Measurements from ENCODE around the gene RELCH. TPM values are rescaled to one million over a fixed set of nuclear protein-coding genes. Genes with fewer than 3 reads are reported as not detected.
"Not testable (repeated sequence)": the region's sequence is repeated elsewhere in the genome, so short reads cannot be mapped to it uniquely, and the experiment has no call there.

RELCH gene
- total RNA-seq, 1 donor from 2014 or later: 26.6 TPM

GRCh38 chr18:62164855-62165487, 22.1 kb upstream of the RELCH start:
- no peak overlapping the region for H3K27ac Mint-ChIP-seq (ENCODE audit: unreplicated experiment)
- TF ChIP-seq EZH2 (IDR thresholded peaks at IDR 0.05; ENCODE audit: insufficient read depth, low read length): no peak
- TF ChIP-seq CTCF (IDR thresholded peaks at IDR 0.05; ENCODE audit: insufficient read depth, low read depth, low read length): no peak
- Histone ChIP-seq H3K36me3 (ENCODE audit: insufficient read depth, low read length) (no peaks in the 10 kb centered on the region), H4K20me1 (ENCODE audit: insufficient read depth, low read length) (no peaks in the 10 kb centered on the region), H3K4me3 (ENCODE audit: insufficient read depth, low read depth, low read length) (no peak overlapping the region), H3K9ac (ENCODE audit: low read length) (no peak overlapping the region), H3K79me2 (ENCODE audit: insufficient read depth, low read length) (no peaks in the 10 kb centered on the region), H2AFZ (ENCODE audit: low read depth, low read length) (no peak overlapping the region), H3K27me3 (ENCODE audit: insufficient read depth, low read length) (no peaks in the 10 kb centered on the region), H3K4me2 (ENCODE audit: low read length) (no peak overlapping the region), H3K4me1 (ENCODE audit: insufficient read depth, low read length) (no peaks in the 10 kb centered on the region), H3K9me3 (ENCODE audit: insufficient read depth, low read depth, low read length) (no peaks in the 10 kb centered on the region), H3K27ac (ENCODE audit: low read depth, low read length) (no peak overlapping the region)
- no peaks in the 10 kb centered on the region for H3K27me3 Mint-ChIP-seq (ENCODE audit: low read depth, unreplicated experiment)
- H3K9me3 Mint-ChIP-seq (ENCODE audit: unreplicated experiment): peaks cover 2% of the 10 kb centered on the region
- peaks cover 6% of the 10 kb centered on the region for H3K4me1 Mint-ChIP-seq (ENCODE audit: low read depth, unreplicated experiment)
- DNase-seq (ENCODE audit: low read depth): no peak
- peaks cover 2% of the 10 kb centered on the region for H3K36me3 Mint-ChIP-seq (ENCODE audit: low read depth, unreplicated experiment)
- FAIRE-seq: no peak
- no peak overlapping the region for H3K4me3 Mint-ChIP-seq (ENCODE audit: unreplicated experiment)

- no peak overlapping the region for H3K4me3 Mint-ChIP-seq (ENCODE audit: unreplicated experiment)
- peaks cover 2% of the 10 kb centered on the region for H3K9me3 Mint-ChIP-seq (ENCODE audit: unreplicated experiment)
- Histone ChIP-seq H3K4me2 (ENCODE audit: low read length) (no peak overlapping the region), H3K36me3 (ENCODE audit: insufficient read depth, low read length) (no peaks in the 10 kb centered on the region), H3K4me1 (ENCODE audit: insufficient read depth, low read length) (no peaks in the 10 kb centered on the region), H3K27ac (ENCODE audit: low read depth, low read length) (no peak overlapping the region), H3K79me2 (ENCODE audit: insufficient read depth, low read length) (no peaks in the 10 kb centered on the region), H2AFZ (ENCODE audit: low read depth, low read length) (no peak overlapping the region), H4K20me1 (ENCODE audit: insufficient read depth, low read length) (no peaks in the 10 kb centered on the region), H3K27me3 (ENCODE audit: insufficient read depth, low read length) (no peaks in the 10 kb centered on the region), H3K9me3 (ENCODE audit: insufficient read depth, low read depth, low read length) (no peaks in the 10 kb centered on the region), H3K4me3 (ENCODE audit: insufficient read depth, low read depth, low read length) (no peak overlapping the region), H3K9ac (ENCODE audit: low read length) (no peak overlapping the region)
- H3K4me1 Mint-ChIP-seq (ENCODE audit: low read depth, unreplicated experiment): peaks cover 8% of the 10 kb centered on the region
- DNase-seq (ENCODE audit: low read depth) (no peak), FAIRE-seq (no peak)
- H3K36me3 Mint-ChIP-seq (ENCODE audit: low read depth, unreplicated experiment): peaks cover 2% of the 10 kb centered on the region
- no peak overlapping the region for H3K27ac Mint-ChIP-seq (ENCODE audit: unreplicated experiment)
- no peaks in the 10 kb centered on the region for H3K27me3 Mint-ChIP-seq (ENCODE audit: low read depth, unreplicated experiment)
- TF ChIP-seq EZH2 (IDR thresholded peaks at IDR 0.05; ENCODE audit: insufficient read depth, low read length) (no peak), CTCF (IDR thresholded peaks at IDR 0.05; ENCODE audit: insufficient read depth, low read depth, low read length) (no peak)
Observed at GRCh38 chr18:62165583-62165982, 21.5 kb upstream of the RELCH start.

GRCh38 chr18:62166524-62166923, 20.5 kb upstream of the RELCH start:
- not testable (repeated sequence) for H3K4me2 ChIP-seq (ENCODE audit: low read length); H3K4me1 ChIP-seq (ENCODE audit: insufficient read depth, low read length); DNase-seq (ENCODE audit: low read depth); H3K36me3 Mint-ChIP-seq (ENCODE audit: low read depth, unreplicated experiment); H3K79me2 ChIP-seq (ENCODE audit: insufficient read depth, low read length); FAIRE-seq; H3K9ac ChIP-seq (ENCODE audit: low read length); H3K4me3 Mint-ChIP-seq (ENCODE audit: unreplicated experiment); H3K27ac Mint-ChIP-seq (ENCODE audit: unreplicated experiment); H4K20me1 ChIP-seq (ENCODE audit: insufficient read depth, low read length); H2AFZ ChIP-seq (ENCODE audit: low read depth, low read length); H3K27ac ChIP-seq (ENCODE audit: low read depth, low read length); H3K9me3 ChIP-seq (ENCODE audit: insufficient read depth, low read depth, low read length); H3K27me3 Mint-ChIP-seq (ENCODE audit: low read depth, unreplicated experiment); H3K4me3 ChIP-seq (ENCODE audit: insufficient read depth, low read depth, low read length); H3K9me3 Mint-ChIP-seq (ENCODE audit: unreplicated experiment); H3K27me3 ChIP-seq (ENCODE audit: insufficient read depth, low read length); H3K36me3 ChIP-seq (ENCODE audit: insufficient read depth, low read length)
- peaks cover 17% of the 10 kb centered on the region for H3K4me1 Mint-ChIP-seq (ENCODE audit: low read depth, unreplicated experiment)

Measured in astrocyte (in vitro differentiated cells and primary cell).